GM19025 (cell line): ENCODE measurements around the gene SH3PXD2A.
"Not testable (repeated sequence)": the region's sequence is repeated elsewhere in the genome, so short reads cannot be mapped to it uniquely, and the experiment has no call there.

Source experiments
- ATAC-seq: cut with Tn5 transposase; IDR thresholded peaks from one replicate; pipeline ENCODE4 v1.9.1; 2021; ENCODE audit warnings: mild to moderate bottlenecking, low read depth, moderate library complexity; ENCODE audit not compliant: unreplicated experiment

Gene SH3PXD2A

DNA sequence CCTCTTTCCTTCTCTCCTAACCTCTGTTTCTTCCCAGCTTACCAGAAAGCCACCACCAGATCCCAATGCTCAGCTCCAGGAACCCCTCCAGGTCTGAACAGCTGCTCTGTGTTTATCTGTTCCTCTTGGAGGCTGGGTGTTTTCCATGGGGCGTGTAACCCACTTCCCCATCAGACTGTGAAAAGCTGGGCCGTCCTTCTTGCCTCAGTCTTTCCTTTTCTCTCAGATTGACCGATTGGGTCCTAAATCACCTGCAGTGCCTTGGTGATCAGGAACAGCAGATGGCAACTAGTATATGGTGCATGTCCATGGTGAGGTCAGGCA is 4.8 kb downstream of the SH3PXD2A start:
- ATAC-seq, result no peak

DNA sequence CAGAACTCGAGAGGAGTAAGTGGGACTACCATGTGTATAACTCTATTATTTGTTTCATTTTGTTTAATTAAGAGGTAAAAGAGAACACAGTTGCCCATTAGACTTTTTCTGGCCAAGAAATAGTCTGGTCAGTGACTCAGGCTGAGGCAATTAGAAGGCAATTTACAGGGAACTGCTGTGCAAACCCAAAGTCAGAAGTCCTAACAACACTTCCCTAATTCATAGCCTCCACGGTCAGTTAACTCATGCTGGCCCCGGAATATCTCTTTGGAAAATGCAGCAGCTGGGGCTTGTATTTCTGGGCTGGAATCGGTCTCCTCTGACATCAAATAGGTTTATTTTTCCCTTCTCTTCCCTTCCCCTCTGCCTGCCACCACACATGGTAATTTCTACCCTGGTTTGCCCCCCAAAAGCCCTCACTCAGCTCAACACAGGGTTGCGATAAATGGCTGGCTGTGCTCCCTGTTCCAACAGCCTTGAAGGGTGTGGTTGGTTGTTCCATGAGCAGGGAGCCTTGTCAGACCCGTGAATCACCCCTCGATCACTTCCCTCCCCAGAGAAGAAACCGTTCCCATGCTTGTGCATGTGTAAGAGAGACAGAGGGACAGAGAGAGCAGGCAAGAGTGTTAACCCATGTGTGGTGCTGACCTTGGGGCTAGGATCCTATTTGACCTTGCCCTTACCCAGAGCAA is 5.3 kb downstream of the SH3PXD2A start:
- no peak for ATAC-seq

DNA sequence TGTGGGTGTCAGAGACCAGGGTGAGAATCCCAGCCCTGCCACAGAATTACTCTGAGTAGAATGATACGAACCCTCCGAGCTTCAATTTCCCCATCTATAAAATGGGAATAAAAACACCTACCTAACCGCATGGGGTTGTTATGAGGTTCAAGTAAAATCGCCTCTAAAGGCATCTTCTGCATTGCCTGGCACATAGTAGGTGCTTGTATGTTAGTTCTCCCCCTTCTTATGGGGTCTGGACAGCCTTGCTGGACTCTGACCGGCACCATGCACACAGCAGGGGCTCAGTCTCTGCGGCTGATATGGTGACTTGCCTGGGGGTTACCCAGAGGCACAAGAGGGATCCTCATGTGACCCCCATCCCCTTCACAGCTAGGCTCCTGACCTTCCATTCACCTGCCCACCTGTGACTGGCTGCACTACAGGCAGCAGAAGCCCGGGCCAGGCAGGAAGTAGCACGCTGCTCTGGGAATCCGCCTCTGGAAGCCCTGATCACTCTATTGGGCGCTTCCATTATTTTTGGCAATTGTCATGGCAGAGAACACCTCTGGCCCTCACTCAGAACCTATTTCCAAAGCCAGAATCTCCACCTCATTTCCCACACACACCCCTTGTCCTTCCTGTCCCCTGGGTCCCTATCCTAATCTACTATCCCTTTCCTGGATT is 6.0 kb downstream of the SH3PXD2A start:
- no peak for ATAC-seq

DNA sequence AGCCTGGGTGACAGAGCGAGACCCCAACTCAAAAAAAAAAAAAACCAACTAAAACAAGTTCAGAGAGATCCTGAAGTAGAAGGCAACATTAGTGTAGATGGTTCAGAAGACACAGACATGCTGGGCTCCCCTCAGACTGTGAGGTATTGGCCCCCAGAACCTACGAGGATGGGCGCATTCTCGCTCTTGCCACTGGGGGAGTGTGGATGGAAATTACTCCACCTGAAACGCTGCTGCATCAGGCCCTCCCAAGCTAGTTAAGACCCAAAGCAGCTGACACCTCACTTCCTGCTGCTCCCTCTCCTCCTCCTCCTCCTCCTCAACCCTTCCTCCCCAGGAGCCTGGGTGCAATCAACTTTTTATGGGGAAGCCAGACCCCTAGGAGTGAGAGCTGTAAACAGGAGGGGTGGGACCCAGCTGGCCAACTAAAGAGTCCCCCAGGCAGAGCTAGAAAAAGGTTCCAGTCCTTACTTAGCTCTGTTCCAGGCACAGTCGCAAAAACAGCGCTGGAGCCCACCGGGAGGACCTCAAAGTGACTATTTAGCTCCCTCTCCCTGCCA is 7.4 kb downstream of the SH3PXD2A start:
- no peak for ATAC-seq

DNA sequence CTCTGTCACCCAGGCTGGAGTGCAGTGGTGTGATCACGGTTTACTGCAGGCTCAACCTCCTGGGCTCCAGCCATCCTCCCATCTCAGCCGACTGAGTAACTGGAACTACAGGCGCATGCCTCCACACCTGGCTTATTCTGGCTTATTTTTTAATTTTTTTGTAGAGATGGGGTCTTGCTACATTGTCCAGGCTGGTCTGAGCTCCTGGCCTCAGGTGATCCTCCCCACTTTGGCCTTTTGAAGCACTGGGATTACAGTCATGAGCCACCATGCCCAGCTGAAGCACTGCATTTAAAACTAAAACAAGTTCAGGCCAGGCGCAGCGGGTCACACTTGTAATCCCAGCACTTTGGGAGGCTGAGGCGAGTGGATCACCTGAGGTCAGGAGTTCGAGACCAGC is 8.0 kb downstream of the SH3PXD2A start:
- no peak for ATAC-seq

DNA sequence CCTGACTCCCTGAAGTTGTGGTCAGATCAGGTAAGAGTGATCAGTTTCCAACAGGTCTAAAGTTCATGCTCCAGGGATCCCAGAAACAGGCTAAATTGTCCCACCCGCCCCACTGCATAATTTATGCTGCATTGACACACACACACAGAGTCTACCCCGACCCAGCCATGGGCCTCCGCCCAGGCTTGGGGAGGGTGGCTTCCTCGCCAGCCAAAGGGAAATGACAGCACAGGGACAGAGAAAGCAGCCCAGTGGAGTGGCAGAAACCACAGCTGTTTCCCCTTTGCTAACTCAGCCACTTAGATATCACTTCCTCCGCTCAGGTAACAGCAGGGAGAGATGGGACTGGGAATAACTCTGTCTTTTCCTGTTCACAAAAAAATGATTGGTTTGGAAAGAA is 9.4 kb downstream of the SH3PXD2A start:
- no peak for ATAC-seq

DNA sequence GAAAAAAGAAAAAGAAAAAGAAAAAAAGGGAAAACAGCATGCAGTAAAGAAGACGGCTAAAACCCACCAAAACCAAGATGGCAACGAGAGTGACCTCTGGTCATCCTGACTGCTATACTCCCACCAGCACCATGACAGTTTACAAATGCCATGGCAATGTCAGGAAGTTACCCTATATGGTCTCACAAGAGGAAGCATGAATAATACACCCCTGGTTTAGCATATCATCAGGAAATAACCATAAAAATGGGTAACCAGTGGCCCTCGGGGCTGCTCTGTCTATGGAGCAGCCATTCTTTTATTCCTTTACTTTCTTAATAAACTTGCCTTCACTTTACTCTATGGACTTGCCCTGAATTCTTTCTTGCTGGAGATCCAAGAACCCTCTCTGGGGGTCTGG is 10.0 kb downstream of the SH3PXD2A start:
- ATAC-seq, result not testable (repeated sequence)

DNA sequence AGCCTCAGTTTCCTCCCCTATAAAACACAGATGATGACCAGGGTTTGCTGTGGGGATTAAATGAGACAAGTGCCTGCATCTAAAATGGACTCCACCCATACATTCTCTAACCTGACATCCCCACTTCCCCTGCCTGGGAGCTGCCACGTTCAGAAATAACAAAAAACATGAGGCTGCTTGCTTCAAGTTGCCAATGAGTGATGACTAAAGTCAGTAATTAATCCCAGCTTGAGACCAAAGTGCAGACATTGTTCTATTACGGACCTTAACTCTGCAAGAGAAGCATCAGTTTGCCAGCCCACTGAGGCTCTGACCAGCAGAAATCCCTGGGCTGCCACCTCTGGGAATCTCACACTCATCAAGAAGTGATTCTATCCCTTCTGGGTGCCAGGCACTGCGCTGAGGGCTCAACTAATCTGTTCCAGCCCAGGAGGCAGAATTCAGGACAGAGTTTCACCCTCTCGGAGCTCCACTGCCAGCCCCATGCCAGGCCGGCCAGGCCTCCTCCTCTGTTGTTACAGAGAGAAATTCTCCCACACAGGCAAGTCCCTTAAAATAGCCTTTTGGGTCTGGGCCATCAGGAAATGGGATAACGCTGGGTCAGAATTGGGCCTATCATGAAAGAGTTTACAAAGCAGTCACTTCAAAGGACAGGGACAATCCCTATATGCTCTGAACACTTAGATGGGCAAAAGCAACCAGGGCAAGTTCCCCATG is 11.4 kb downstream of the SH3PXD2A start:
- no peak for ATAC-seq

DNA sequence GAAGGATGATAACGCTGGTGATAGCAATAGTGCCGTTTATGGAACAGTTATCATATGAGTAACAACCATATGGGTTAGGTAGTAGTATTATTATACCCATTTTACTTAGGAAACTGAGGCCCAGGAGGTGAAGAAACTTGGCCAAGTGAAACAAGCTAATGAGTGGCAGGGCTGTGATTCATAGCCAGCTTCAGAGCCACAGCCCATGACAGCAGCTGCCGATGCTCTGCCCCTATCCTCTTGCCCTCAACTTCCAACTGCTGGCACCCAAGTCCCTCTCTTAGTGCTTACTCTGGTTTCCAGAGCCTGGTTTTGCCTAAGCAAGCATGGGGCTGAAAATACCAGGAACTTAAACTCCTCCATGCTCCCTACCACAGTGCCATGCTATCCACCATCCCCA is 12.3 kb downstream of the SH3PXD2A start:
- no peak for ATAC-seq

DNA sequence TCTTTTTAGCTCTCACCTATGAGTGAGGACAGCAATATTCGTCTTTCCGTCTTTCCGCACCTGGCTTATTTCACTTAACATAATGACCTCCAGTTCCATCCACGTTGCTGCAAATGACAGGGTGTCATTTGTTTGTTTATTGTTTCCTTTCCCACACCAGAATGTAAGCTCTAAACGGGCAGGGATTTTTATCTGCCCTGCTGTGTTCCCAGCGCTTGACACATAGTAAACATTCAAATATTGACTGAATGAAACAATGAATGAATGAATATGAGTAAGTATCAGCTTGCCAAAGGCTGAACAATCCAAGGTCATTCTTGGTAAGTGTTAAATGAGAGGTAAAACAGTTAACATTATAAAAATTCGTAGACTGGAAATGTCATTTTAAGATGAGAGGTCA is 12.8 kb downstream of the SH3PXD2A start:
- no peak for ATAC-seq

DNA sequence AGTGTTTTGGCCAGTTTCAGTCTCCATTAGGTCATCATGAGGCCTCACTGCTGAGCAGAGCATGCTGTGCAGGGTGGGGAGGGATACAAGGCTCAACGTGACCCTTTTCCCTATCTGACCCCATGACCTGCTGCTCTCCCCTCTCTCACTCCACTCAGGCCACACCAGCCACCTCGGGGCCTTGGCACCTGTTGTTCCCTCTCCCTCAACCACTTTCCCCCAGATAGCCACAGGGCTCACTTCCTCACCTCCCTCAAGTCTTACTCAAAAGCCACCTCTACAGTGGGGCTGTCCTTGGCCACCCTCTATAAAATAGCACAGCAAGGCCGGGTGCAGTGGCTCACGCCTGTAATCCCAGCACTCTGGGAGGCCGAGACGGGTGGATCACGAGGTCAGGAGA is 13.9 kb downstream of the SH3PXD2A start:
- no peak for ATAC-seq

DNA sequence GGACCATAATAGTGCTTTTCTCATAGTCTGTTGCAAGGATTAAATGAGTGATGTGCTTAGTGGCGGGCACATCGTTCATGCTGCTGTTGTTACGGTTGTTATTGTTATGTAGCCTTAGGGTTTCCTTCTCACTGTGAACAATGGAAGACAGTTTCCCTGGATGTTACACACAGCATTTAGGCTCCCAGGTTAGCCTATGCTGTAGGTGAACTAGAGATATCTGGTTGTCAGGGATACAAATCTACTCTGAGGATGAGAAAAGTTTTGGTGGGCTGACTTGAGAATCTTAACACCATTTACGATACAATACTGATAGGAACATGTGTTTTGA is 14.7 kb downstream of the SH3PXD2A start:
- no peak for ATAC-seq

DNA sequence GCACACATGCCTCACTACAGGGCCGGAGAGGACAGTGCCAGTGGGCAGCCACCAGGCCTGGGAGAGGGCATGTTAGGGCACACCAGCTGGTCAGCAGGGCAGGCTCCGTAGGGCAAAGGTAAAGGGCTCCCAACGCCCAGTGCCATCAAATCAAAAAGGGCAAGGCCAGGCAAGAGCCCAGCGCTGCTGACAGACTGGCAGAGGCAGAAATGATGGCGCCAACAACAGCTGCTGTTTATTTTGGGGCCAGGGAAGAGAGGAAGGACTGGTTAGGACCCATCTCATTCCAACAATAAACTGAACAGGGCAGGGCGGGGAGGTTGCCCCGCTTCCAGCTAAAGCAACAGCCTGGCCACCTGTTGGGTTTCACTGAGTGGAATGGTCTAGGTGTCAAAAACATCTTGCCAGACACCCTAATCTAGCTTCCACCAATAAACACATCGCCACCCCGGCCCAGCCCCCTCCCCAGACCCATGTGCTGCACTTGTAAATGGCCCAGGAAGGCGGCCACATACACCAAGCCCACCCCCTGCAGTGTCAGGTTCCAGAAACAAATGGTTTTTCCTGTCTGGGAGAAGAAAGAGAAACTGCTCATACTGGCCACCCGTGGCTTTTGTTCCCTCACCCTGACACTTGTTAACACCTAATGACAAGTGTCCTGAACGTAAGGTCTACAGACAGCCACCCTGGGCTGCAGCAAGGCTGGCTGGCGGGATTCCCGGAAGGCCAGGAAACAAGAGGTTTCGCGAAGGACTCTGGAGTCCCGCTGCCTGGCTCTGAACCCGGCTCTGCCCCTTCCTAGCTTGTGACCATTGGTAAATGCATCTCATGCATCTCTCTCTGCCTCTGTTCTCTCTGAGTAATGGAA is 15.3 kb downstream of the SH3PXD2A start:
- no peak for ATAC-seq

DNA sequence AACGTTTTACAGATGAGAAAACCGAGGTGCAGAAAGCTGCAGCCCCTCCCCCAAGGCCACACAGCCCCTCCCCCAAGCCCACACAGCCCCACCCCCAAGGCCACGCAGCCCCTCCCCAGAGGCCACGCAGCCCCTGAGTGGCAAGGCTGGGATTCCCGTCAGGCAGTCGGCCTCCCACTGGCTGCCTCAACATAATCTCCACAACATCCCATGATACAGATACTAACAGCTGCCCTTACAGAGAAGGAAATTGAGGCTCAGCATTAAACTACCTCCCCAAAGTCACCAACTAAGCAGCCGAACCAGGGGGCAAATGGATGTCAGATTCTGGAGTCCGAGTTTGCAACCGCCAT is 15.9 kb downstream of the SH3PXD2A start:
- ATAC-seq, result no peak

DNA sequence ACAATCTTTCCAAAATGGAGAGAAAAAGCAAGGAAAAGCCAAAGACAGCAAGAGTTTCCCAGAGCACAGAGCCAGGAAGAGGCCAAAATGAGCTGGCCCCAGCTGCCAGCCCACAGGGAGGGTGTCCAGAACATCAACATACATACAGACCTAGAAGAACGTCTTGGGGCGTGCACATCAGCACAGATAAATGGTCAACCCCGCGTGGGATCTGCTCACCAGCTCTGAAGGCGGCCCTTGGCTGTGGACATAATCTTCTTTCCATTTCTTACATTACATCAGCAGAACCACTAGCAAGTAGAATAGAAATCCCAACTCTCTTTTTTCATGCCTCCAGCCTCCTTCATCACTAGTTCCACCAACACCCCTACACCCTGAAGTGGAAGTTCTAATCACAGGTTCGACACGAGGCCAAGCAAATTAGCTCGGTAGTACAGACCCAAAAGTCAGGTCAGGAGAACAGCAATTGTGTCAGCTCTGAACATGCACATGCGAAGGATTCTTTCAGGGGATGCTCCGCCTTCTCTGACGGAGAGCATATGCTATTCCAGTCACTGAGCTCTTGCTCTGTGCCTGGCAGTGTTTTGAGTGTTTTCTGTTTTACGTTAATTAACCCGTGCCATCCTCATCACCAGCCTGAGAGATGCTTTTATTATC is 16.4 kb downstream of the SH3PXD2A start:
- no peak for ATAC-seq

DNA sequence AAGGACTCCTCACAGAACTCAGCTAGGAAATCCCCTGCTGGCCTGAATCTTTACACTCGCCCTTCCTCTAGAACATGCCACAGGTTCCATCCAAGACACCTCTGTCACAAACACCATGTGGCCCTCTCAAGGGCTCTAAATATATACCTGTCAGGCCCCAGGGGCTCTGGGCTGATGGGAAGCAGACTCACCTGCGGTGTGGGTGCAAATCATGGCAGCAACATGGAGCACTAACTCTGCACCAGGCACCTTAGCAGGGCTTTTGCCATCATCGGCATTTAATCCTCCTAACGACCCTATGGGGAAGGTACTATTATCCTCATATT is 17.3 kb downstream of the SH3PXD2A start:
- ATAC-seq, result no peak

DNA sequence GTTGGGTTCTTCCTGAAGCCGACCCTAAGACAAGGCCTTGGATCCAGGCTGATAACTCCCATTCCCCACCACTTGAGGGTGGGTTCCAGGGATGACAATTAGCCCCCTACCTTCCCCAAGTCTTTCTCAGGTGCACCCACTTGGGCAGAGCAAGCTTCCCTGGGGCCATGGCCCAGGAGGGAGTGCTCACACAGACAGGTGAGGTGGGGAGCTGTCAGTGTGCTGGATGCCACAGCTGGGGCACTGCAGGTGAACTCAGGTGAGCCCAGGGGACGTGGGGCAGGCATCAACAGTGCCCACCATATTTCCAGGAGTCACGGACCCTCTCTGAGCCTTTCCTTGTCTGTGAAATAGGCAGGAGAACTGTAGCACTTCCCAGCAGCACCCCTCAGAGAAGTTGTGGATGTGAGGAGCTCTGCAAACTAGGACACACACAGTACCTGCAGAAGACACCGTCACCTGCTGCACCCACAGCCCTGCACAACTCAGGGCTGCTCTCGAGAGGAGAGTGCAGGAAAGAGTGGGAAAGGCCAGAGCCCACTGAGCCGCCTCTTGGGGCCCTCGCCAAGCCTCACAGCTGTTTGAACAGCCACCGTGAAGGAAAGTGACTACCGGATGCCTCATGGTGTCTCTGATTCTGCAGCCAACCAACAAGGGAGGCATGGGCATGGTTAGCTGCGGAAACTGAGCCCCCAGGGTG is 17.9 kb downstream of the SH3PXD2A start:
- ATAC-seq, result no peak

DNA sequence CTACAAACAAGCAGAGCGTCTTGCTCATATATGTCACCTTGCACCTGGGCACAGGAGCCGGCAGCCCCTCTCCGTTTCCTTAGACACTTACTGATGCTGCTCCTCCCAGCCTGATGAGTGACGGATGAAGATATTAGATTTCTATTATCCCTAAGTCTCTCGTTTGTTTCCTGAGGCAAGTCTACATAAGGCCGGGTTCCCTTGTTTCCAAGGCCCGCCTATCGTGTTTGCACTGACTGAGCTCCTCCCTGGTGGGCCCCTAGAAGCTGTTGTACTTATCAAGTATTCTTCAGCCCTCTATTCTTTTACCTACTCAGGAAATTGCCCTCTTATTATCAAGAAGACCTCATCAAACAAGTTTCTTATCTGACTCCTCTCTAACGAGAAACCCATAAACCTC is 18.5 kb downstream of the SH3PXD2A start:
- ATAC-seq, result no peak

DNA sequence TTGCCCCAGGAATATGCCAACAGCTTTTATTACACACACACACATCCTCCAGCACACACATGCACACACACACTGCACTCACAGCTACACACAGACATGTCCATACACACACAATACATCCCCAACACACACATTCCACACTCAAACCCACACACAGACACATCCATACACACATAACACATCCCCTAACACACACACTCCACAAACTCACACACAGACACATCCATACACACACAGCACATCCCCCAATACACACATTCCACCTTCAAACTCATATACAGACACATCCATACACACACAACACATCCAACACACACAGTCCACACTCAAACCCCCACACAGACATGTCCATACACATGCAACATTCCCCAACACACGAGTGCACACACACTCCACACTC is 19.1 kb downstream of the SH3PXD2A start:
- ATAC-seq, result no peak
